Adrenal gland (tissue), 12 donors: Measurements from ENCODE around the gene PPIC. TPM values are rescaled to one million over a fixed set of nuclear protein-coding genes. Genes with fewer than 3 reads are reported as not detected.

Experiments
- DNase-seq, 7 donors: peaks; one replicate each; pipeline ENCODE4 v3.0.0-alpha.2; 2019 to 2020
- H3K27ac ChIP-seq, 5 donors: fragments of 200-600 bp; sonication (generic) in 4 of 5; 1 replicate in 3 of 5; 2 replicates in 2 of 5; pipeline versions ENCODE4 v1.5.1 to v1.8.0; 2016 to 2020; ENCODE audit warnings: mild to moderate bottlenecking in 1 of 5
- H3K27me3 ChIP-seq: fragments of 200-600 bp; 2 replicates; pipeline ENCODE4 v1.8.0; 2021
- H3K36me3 ChIP-seq, 2 donors: fragments of 200-600 bp; replicated peaks in 1 of 2; 1 replicate in 1 of 2; 2 replicates in 1 of 2; pipeline versions ENCODE4 v1.5.1 to v1.8.0; 2018 to 2022
- H3K4me1 ChIP-seq, 2 donors: fragments of 200-600 bp; replicated peaks in 1 of 2; 1 replicate in 1 of 2; 2 replicates in 1 of 2; pipeline versions ENCODE4 v1.5.1 to v1.8.0; 2018 to 2021
- H3K4me3 ChIP-seq, 4 donors: fragments of 200-600 bp; sonication (generic) in 3 of 4; one replicate each; pipeline ENCODE4 v1.5.1; 2016 to 2018
- H3K9me3 ChIP-seq, 3 donors: fragments of 200-600 bp; sonication (generic) in 1 of 3; replicated peaks in 1 of 3; 1 replicate in 2 of 3; 2 replicates in 1 of 3; pipeline versions ENCODE4 v1.5.1 to v1.8.0; 2016 to 2021
- CTCF ChIP-seq, 6 experiments: fragments of 450-650 bp in 4 of 6; fragments of 200-600 bp in 2 of 6; sonication (generic) in 1 of 6; IDR thresholded peaks; 1 replicate in 5 of 6; 2 replicates in 1 of 6; pipeline versions ENCODE4 v1.5.1 to v1.8.0; 2016 to 2021; ENCODE audit warnings: antibody characterized with exemption in 6 of 6, mild to moderate bottlenecking in 2 of 6, moderate library complexity in 1 of 6
- POLR2A ChIP-seq, 2 donors: fragments of 450-650 bp; IDR thresholded peaks; one replicate each; pipeline ENCODE4 v1.6.1; 2017; ENCODE audit warnings: antibody characterized with exemption in 2 of 2, mild to moderate bottlenecking in 2 of 2, moderate library complexity in 1 of 2
- WGBS, 4 donors: extraction: QIAGEN DNeasy Blood & Tissue Kit in 2 of 4; methylation state at CpG; one replicate each; pipeline versions ENCODE4 v1.1.5 to v1.1.7; 2013 to 2017; 5-methylcytosine and 5-hydroxymethylcytosine counted together
- intact Hi-C, 2 donors: fragments of 100-400 bp; cut with DNase I; formaldehyde crosslinking; loops; one replicate each; pipeline versions ENCODE4 v1.14.1 to v1.15.0; 2022 to 2023
- polyA plus RNA-seq, 3 donors: library from polyadenylated mRNA; stranded (reverse); fragments of 200-250 nt in 2 of 3; fragments of 350-450 nt in 1 of 3; fragmentation: Illumina TruSeq in 1 of 3; extraction: RNeasy Lipid Tissue Mini Kit (QIAGEN cat#74804) in 1 of 3; gene quantifications; one replicate each; pipeline ENCODE4 v1.2.3, GENCODE V29; 2013 to 2014
- total RNA-seq, 9 donors: library from RNA; depleted of rRNA in 4 of 9; stranded (reverse); fragments of >200 nt in 4 of 9; fragments of 120-200 nt in 1 of 9; fragmentation: NEBNext Ultra II Directional in 1 of 9; extraction: Animal tissue kit (Norgen Biotek cat#: 25700) in 1 of 9; gene quantifications; one replicate each; pipeline versions ENCODE4 v1.1.0 to v1.2.4, GENCODE V29; 2013 to 2023
- donor health status: healthy with polysubstance abuse.
- donor health status: Bipolar disorder and iron deficiency.
- donor health status: DM: yes; HTN: yes; CAD: no.
- donor health status: DM: no; HTN: no; CAD: no.
- donor health status: DM: no; HTN: no; CAD: no.
- donor health status: DM: yes; HTN: yes; CAD: no.

PPIC gene
- total and polyA plus RNA-seq, 12 donors: 6.8 to 34.1 (median 18.6) TPM

DNA sequence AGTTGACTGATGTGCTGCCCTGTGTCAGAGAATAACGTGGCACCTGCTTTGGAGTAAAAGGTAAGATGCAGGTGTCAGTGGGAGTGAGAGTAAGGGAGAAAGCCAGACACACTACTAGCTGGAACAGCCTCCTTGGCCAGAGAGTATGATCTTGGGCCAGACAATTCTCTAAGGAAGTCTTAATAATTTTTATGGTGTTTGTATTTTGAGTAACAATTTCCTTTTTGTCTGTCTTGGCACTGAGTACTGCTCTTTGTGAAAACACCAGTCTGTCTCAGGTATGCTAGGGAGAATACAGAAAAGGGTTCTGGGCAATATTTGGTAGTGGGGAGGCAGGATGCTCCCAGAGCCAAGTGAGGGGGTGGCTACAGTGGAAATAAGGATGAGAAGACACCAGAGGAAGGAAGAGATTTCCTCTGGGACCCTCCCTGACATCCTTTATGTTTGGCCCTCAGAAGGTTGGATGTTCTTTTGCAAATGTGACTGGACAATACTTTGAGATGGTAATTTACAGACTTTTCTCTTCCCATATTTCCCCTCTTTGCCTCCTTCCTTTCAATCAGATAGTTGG is 31.9 kb upstream of the PPIC start:
- no peak for DNase-seq
- Histone ChIP-seq H3K27me3 (no peaks in the 10 kb centered on the region), H3K4me3 (no peak overlapping the region), H3K36me3 (no peaks in the 10 kb centered on the region), H3K4me1 (no peaks in the 10 kb centered on the region), H3K9me3 (no peaks in the 10 kb centered on the region), H3K27ac (no peak overlapping the region)
- no peak for TF ChIP-seq POLR2A (IDR thresholded peaks at IDR 0.05)
- TF ChIP-seq CTCF (IDR thresholded peaks at IDR 0.05): no peak
- intact Hi-C loops: no loop called here
- 35 to 59% (median 47%) methylated on average over 1 of the region's 1 CpG for WGBS, 4 donors

GRCh38 chr5:123066016-123066415 is 29.5 kb upstream of the PPIC start:
- Histone ChIP-seq H3K4me1 (no peaks in the 10 kb centered on the region), H3K4me3 (no peak overlapping the region), H3K27me3 (no peaks in the 10 kb centered on the region), H3K36me3 (no peaks in the 10 kb centered on the region), H3K27ac (no peak overlapping the region), H3K9me3 (no peaks in the 10 kb centered on the region)
- no peak for DNase-seq
- intact Hi-C loops: no loop called here
- TF ChIP-seq CTCF (IDR thresholded peaks at IDR 0.05) (no peak), POLR2A (IDR thresholded peaks at IDR 0.05) (no peak)

DNA sequence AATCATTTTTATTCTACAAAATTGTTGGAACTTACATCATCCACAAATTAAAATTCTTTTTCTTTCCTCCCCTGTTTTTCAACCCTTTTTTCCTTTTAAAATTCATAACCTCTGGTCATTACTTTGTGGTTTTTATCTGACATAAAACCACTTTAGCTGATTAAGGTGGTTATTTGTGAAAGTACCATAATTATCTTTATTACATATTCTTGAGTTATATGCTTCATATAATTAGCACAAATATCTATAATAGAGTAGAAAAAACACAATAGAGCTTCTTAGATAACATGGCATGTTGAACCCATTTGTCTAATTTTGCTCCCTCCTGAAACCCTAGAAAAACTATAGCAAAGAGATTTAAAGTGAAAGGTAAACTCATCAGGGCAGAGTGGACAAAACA is 22.9 kb upstream of the PPIC start:
- Histone ChIP-seq H3K4me1 (no peaks in the 10 kb centered on the region), H3K36me3 (no peaks in the 10 kb centered on the region), H3K9me3 (no peaks in the 10 kb centered on the region), H3K4me3 (no peak overlapping the region), H3K27ac (no peak overlapping the region), H3K27me3 (no peaks in the 10 kb centered on the region)
- TF ChIP-seq CTCF (IDR thresholded peaks at IDR 0.05) (no peak), POLR2A (IDR thresholded peaks at IDR 0.05) (no peak)
- intact Hi-C loops: no loop called here
- DNase-seq: no peak

DNA sequence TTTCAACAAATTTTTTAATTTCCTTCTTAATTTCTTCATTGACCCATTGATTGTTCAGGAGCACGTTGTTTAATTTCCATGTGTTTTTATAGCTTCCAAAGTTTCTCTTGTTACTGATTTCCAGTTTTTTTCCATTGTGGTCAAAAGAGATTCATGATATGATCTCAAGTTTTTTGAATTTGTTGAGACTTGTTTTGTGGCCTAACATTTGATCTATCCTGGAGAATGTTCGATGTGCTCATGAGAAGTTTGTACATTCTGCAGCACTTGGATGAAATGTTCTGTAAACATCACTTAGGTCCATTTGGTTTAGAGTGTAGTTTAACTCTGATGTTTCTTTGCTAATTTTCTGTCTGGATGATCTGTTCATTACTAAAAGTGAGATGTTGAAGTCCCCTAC is 14.7 kb upstream of the PPIC start:
- H3K27ac ChIP-seq: no peak overlapping the region
- DNase-seq: no peak
- TF ChIP-seq POLR2A (IDR thresholded peaks at IDR 0.05) (no peak), CTCF (IDR thresholded peaks at IDR 0.05) (no peak)
- H3K9me3 ChIP-seq: peaks cover 0 to 8% (median 0%) of the 10 kb centered on the region in 3 donors
- H3K27me3 ChIP-seq: no peaks in the 10 kb centered on the region
- intact Hi-C loops: no loop called here
- WGBS, 4 donors: 82 to 95% (median 84%) methylated on average over 2 of the region's 2 CpGs
- H3K36me3 ChIP-seq: no peaks in the 10 kb centered on the region
- H3K4me3 ChIP-seq: no peak overlapping the region
- no peaks in the 10 kb centered on the region for H3K4me1 ChIP-seq
